Cardiac muscle cell (in vitro differentiated cells and primary cell): ENCODE results near the gene DNASE1L2. TPM values are rescaled to one million over a fixed set of nuclear protein-coding genes. Genes with fewer than 3 reads are reported as not detected.
A peak's percentile ranks its signal among the peaks of the same experiment; 100 is the strongest.

ENCODE experiments used
- DNase-seq, 2 donors: peaks; one replicate each; pipeline versions ENCODE4 v3.0.0 to v3.0.0-alpha.2; 2010 to 2017; ENCODE audit warnings: low read depth in 1 of 2, low spot score in 1 of 2
- H3K27ac ChIP-seq: fragments of 200-600 bp; sonication (generic); 2 replicates; pipeline ENCODE4 v1.5.1; 2016
- H3K27me3 ChIP-seq: fragments of 200-600 bp; sonication (generic); 2 replicates; pipeline ENCODE4 v1.6.0; 2016; ENCODE audit warnings: control low read depth
- H3K36me3 ChIP-seq: fragments of 200-600 bp; sonication (generic); 2 replicates; pipeline ENCODE4 v1.5.1; 2016; ENCODE audit warnings: control low read depth
- H3K4me1 ChIP-seq: fragments of 200-600 bp; sonication (generic); 2 replicates; pipeline ENCODE4 v1.8.1; 2017; ENCODE audit warnings: low read depth, mild to moderate bottlenecking, mixed run types
- H3K4me3 ChIP-seq: fragments of 200-600 bp; sonication (generic); 2 replicates; pipeline ENCODE4 v1.5.1; 2016; ENCODE audit warnings: mild to moderate bottlenecking
- H3K9me3 ChIP-seq: fragments of 200-600 bp; sonication (generic); 2 replicates; pipeline ENCODE4 v1.5.1; 2017; ENCODE audit warnings: low read depth, mild to moderate bottlenecking, control low read depth
- polyA plus RNA-seq: library from polyadenylated mRNA; unstranded; fragments of >200 nt; fragmentation: Nextera tagmentation; extraction: Ambion mirVana; gene quantifications from 2 replicates; pipeline ENCODE4 v1.2.1, GENCODE V29; 2016
- total RNA-seq: library from RNA; depleted of rRNA; stranded (reverse); fragments of >200 nt; gene quantifications from 2 replicates; pipeline ENCODE4 v1.2.3, GENCODE V29; 2016
- TF ChIP-seq, protein P1 (sequence below): IDR thresholded peaks from 2 replicates; pipeline ENCODE4 v1.5.1; 2012; ENCODE audit warnings: low read depth, mild to moderate bottlenecking, low read length

The DNASE1L2 gene
- total and polyA plus RNA-seq, 2 experiments from 2014 or later = 0.68 to 1.1 TPM

DNA sequence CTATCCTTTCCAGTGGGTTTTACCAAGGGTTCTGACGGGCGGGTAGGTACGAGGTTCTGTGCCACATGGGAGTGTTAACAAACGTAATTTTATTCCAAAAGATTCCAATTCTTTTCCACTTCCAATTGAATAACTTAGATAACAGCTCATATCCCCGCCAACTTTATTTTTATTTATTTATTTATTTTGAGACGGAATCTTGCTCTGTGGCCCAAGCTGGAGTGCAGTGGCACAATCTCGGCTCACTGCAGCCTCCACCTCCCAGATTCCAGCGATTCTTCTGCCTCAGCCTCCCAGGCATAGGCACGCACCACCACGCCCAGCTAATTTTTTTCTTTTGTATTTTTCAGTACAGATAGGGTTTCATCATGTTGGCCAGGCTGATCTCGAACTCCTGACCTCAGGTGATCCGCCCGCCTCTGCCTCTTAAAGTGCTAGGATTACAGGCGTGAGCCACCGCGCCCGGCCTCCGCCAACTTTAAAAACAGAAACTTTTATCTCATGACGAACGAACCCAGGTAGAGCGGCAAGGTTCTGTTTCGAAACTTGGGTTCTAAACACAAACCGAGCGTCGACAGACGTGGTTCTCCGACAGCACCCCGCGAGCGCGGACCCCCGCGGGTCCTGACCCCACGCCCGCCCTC, 14.5 kb downstream of the DNASE1L2 start:
- TF ChIP-seq, protein P1, sequence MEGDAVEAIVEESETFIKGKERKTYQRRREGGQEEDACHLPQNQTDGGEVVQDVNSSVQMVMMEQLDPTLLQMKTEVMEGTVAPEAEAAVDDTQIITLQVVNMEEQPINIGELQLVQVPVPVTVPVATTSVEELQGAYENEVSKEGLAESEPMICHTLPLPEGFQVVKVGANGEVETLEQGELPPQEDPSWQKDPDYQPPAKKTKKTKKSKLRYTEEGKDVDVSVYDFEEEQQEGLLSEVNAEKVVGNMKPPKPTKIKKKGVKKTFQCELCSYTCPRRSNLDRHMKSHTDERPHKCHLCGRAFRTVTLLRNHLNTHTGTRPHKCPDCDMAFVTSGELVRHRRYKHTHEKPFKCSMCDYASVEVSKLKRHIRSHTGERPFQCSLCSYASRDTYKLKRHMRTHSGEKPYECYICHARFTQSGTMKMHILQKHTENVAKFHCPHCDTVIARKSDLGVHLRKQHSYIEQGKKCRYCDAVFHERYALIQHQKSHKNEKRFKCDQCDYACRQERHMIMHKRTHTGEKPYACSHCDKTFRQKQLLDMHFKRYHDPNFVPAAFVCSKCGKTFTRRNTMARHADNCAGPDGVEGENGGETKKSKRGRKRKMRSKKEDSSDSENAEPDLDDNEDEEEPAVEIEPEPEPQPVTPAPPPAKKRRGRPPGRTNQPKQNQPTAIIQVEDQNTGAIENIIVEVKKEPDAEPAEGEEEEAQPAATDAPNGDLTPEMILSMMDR = no peak
- H3K27ac ChIP-seq = peak overlapping the region; percentile 94
- peak in 1 of 2 donors; percentile 10 for DNase-seq
- H3K27me3 ChIP-seq = no peaks in the 10 kb centered on the region
- no peaks in the 10 kb centered on the region for H3K9me3 ChIP-seq
- peak overlapping the region; percentile 88 for H3K4me3 ChIP-seq
- H3K36me3 ChIP-seq = peaks cover 30% of the 10 kb centered on the region
- peaks cover 8% of the 10 kb centered on the region for H3K4me1 ChIP-seq

DNA sequence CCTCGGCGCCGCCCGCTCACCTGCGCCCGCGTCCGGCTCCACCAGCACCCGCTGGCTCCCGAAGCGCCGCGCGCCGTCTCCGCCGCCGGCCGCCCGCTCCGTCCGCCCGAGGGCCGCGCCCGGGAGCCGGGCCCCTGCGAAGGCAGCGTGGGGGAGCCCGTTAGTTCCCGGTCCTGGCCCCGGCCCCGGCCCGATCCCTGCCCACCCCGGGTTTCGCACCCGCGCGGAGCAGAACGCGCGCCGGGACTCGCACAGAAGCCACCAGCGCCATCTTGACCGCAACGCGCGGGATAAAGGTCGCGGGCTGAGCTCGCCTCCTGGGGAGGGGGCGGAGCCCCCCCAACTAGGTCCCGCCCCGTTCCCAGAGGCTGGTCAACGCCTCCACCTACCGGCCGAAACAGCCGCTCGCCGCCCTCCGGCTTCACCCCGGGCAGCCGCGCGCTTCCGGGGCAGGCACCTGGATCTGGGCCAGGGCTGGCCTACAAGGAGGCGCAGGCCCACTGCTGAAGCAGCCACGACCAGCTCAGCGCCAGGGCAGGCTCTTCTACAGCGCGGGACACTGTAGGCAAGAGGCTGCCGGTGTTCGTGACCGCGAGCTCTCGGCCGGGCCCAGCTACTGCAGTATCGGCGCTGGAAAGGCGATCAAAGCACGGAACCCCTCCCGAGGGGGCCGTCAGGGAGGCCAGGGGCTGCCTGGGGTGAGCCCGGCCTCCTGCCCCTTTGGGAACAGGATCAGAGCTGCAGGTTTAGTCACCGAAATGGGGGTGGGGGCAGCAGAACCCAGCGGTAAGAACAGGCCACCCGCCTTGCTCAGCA, 15.3 kb downstream of the DNASE1L2 start, which contains the start of gene ECI1:
TSS of gene ECI1 (minus strand) at position 292 of the 816 bp plus-strand sequence. CDS start at position 271, 21 bp downstream.
- Histone ChIP-seq H3K27me3 (no peaks in the 10 kb centered on the region), H3K4me1 (peaks cover 8% of the 10 kb centered on the region), H3K27ac (peak within 1 kb of the TSS; percentile 94), H3K9me3 (no peaks in the 10 kb centered on the region), H3K4me3 (peak within 1 kb of the TSS; percentile 88), H3K36me3 (peaks cover 35% of the 10 kb centered on the region)
- TF ChIP-seq, protein P1 = peak; percentile 57
- DNase-seq = peak; percentile 97 to 98

DNA sequence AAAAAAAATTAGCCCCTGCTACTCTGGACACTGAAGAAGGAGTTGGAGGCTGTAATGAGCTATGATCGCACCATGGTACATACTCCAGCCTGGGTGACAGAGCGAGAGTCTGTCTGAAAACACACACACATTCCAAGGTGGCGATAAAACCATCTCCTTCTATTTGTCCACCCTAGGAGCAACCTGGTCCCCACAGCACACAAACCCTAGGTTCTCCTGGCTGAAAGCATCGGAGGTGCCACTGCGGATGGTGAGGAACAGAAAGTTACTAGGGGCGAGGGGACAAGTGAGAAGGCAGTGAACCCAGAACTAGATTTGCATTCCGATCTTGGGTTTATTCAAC, 16.5 kb downstream of the DNASE1L2 start:
- Histone ChIP-seq H3K36me3 (peaks cover 44% of the 10 kb centered on the region), H3K4me1 (peaks cover 8% of the 10 kb centered on the region), H3K27me3 (no peaks in the 10 kb centered on the region), H3K27ac (peak overlapping the region; percentile 94), H3K9me3 (no peaks in the 10 kb centered on the region), H3K4me3 (no peak overlapping the region)
- TF ChIP-seq, protein P1 = no peak
- no peak for DNase-seq

DNA sequence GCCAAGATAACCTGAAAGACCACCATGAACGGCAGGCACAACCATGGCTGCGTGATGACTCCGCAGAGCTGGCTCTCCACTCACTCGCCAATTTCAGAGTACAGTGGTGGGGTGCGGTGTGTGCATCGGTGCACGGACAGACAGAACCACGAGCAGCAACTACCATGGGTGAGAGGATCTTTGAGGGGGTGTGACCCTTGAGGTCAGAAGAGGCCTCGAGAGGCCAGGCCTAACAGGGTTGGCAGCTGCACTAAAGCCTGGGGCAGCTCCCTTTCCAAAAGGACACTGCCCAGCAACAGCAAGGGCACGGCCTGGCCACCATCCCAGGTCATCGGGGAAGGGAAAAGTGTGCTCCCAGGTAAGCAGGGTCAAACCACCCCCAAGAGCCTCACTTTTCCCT, 17.0 kb downstream of the DNASE1L2 start:
- TF ChIP-seq, protein P1 = no peak
- Histone ChIP-seq H3K36me3 (peaks cover 49% of the 10 kb centered on the region), H3K27ac (no peak overlapping the region)

DNA sequence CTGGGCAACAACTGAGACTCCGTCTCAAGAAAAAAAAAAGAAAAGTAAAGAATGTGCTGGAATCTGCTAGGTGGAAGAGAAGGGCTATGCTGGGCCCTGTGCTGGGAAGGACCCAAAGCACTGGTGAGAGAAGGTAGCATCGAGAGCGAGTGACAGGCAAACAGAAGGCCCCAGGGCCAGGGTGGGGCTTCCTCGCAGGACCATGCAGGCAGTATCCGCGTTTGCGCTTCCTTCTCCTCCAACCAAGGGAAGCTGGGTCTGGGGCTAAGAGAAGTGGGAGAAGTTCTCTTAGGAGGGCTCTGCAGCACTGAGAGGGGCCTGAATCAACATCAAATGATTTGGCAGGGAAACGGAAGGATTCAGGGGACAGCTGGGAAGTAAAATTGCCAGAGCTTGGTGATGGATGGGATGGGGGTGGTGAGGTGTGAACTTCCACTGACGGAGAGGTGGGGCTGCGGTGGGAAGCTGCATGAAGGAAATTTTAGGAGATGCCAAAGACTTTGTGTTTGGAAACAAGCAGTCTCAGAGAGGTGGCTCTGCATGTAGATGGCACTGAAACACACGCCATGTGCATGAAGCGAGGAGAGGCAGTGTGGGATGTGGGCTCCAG, 20.4 kb downstream of the DNASE1L2 start:
- H3K9me3 ChIP-seq = no peaks in the 10 kb centered on the region
- H3K4me1 ChIP-seq = peaks cover 8% of the 10 kb centered on the region
- TF ChIP-seq, protein P1 = no peak
- no peak overlapping the region for H3K27ac ChIP-seq
- DNase-seq = no peak
- no peak overlapping the region for H3K4me3 ChIP-seq
- peaks cover 78% of the 10 kb centered on the region for H3K36me3 ChIP-seq
- no peaks in the 10 kb centered on the region for H3K27me3 ChIP-seq

More for the DNA sequence above, 17.0 kb downstream of the DNASE1L2 start:
- no peak for DNase-seq
- H3K27me3 ChIP-seq = no peaks in the 10 kb centered on the region
- H3K4me3 ChIP-seq = no peak overlapping the region
- no peaks in the 10 kb centered on the region for H3K9me3 ChIP-seq
- peaks cover 8% of the 10 kb centered on the region for H3K4me1 ChIP-seq
